ENCODE data around the gene BAK1. TPM values are rescaled to one million over a fixed set of nuclear protein-coding genes. Genes with fewer than 3 reads are reported as not detected.

Gene BAK1
- total RNA-seq, 6 donors from 2014 or later: 9.2 to 23.5 (median 13.7) TPM

- Histone ChIP-seq H3K27ac (peak overlapping the region; percentile 40 to 92 (median 88)), H3K27me3 (no peaks in the 10 kb centered on the region), H3K9me3 (no peaks in the 10 kb centered on the region), H3K4me1 (peaks cover 31 to 45% (median 34%) of the 10 kb centered on the region in 4 donors), H3K4me3 (no peak overlapping the region), H3K36me3 (peaks cover 7 to 43% (median 33%) of the 10 kb centered on the region in 4 donors)
- TF ChIP-seq CTCF (IDR thresholded peaks at IDR 0.05) (no peak), POLR2A (IDR thresholded peaks at IDR 0.05) (no peak), POLR2AphosphoS5 (IDR thresholded peaks at IDR 0.05) (no peak), EP300 (IDR thresholded peaks at IDR 0.05) (no peak)
- 85 to 95% methylated on average over 6 to 11 of the region's 11 CpGs for WGBS, 2 donors
- ATAC-seq (ENCODE audit: low FRiP score in 2 of 2) (no peak), DNase-seq (no peak)
These were observed 3.4 kb downstream of the BAK1 start for GRCh38 chr6:33576668-33577067.

GRCh38 chr6:33575211-33575610, 4.9 kb downstream of the BAK1 start:
- no peak for ATAC-seq (ENCODE audit: low FRiP score in 2 of 2)
- Histone ChIP-seq H3K4me1 (peaks cover 29 to 50% (median 33%) of the 10 kb centered on the region in 4 donors), H3K27ac (no peak overlapping the region), H3K36me3 (peaks cover 7 to 43% (median 33%) of the 10 kb centered on the region in 4 donors), H3K27me3 (no peaks in the 10 kb centered on the region), H3K4me3 (no peak overlapping the region), H3K9me3 (no peaks in the 10 kb centered on the region)
- WGBS, 2 donors: 80 to 98% methylated on average over 1 to 8 of the region's 8 CpGs
- TF ChIP-seq POLR2AphosphoS5 (IDR thresholded peaks at IDR 0.05): no peak
- no peak for TF ChIP-seq EP300 (IDR thresholded peaks at IDR 0.05)
- TF ChIP-seq POLR2A (IDR thresholded peaks at IDR 0.05): no peak
- TF ChIP-seq CTCF (IDR thresholded peaks at IDR 0.05): no peak
- DNase-seq: no peak

- TF ChIP-seq CTCF (IDR thresholded peaks at IDR 0.05): no peak
- TF ChIP-seq POLR2A (IDR thresholded peaks at IDR 0.05): no peak
- TF ChIP-seq EP300 (IDR thresholded peaks at IDR 0.05): no peak
- no peak for TF ChIP-seq POLR2AphosphoS5 (IDR thresholded peaks at IDR 0.05)
- no peak for DNase-seq
- WGBS, 2 donors: 59 to 62% methylated on average over 11 of the region's 11 CpGs
These were observed 8.3 kb downstream of the BAK1 start for GRCh38 chr6:33571637-33572316.

GRCh38 chr6:33570806-33571636, 9.1 kb downstream of the BAK1 start:
- Histone ChIP-seq H3K36me3 (peaks cover 4 to 32% (median 25%) of the 10 kb centered on the region in 4 donors), H3K27me3 (no peaks in the 10 kb centered on the region), H3K4me3 (peak overlapping the region; percentile 55 to 83 (median 72)), H3K27ac (peak overlapping the region; percentile 59 to 89 (median 86)), H3K4me1 (peaks cover 4 to 17% (median 8%) of the 10 kb centered on the region in 4 donors), H3K9me3 (no peaks in the 10 kb centered on the region)
- 1% methylated on average over 28 to 44 of the region's 44 CpGs for WGBS, 2 donors
- DNase-seq: peak; percentile 86 to 95
- no peak for TF ChIP-seq EP300 (IDR thresholded peaks at IDR 0.05)
- peak; percentile 28 to 45 for TF ChIP-seq POLR2AphosphoS5 (IDR thresholded peaks at IDR 0.05)
- peak in 1 of 6 experiments; percentile 18 for TF ChIP-seq CTCF (IDR thresholded peaks at IDR 0.05)
- TF ChIP-seq POLR2A (IDR thresholded peaks at IDR 0.05): peak in 3 of 4 donors; percentile 36 to 63 (median 40)
- peak; percentile 94 to 97 for ATAC-seq (ENCODE audit: low FRiP score in 2 of 2)

More at GRCh38 chr6:33571637-33572316, 8.3 kb downstream of the BAK1 start:
- Histone ChIP-seq H3K27ac (peak overlapping the region; percentile 59 to 89 (median 86)), H3K9me3 (no peaks in the 10 kb centered on the region), H3K27me3 (no peaks in the 10 kb centered on the region), H3K4me3 (peak overlapping the region; percentile 55 to 83 (median 72)), H3K4me1 (peaks cover 7 to 19% (median 9%) of the 10 kb centered on the region in 4 donors), H3K36me3 (peaks cover 4 to 36% (median 28%) of the 10 kb centered on the region in 4 donors)
- ATAC-seq (ENCODE audit: low FRiP score in 2 of 2): no peak

Data from upper lobe of left lung (tissue), 6 donors.